GM12878 (cell line): Measurements from ENCODE around the gene L1CAM. TPM values are rescaled to one million over a fixed set of nuclear protein-coding genes. Genes with fewer than 3 reads are reported as not detected.

Source experiments
- BHLHE40 ChIP-seq, 2 experiments: fragments of 450-650 bp in 1 of 2; IDR thresholded peaks; 2 replicates each; pipeline ENCODE4 v1.6.1; 2011 to 2017; ENCODE audit warnings: low read depth in 2 of 2, borderline replicate concordance in 1 of 2, improper control_type of control experiment in 1 of 2, low read length in 1 of 2, mild to moderate bottlenecking in 1 of 2
- EGR1 ChIP-seq, 2 experiments: IDR thresholded peaks; 1 replicate in 1 of 2; 2 replicates in 1 of 2; pipeline ENCODE4 v1.6.1; 2011 to 2012; ENCODE audit warnings: low read depth in 2 of 2, low read length in 2 of 2, borderline replicate concordance in 1 of 2, mild to moderate bottlenecking in 1 of 2, moderate library complexity in 1 of 2
- GABPA ChIP-seq: IDR thresholded peaks from 2 replicates; pipeline ENCODE4 v1.6.1; 2014; ENCODE audit warnings: antibody characterized with exemption, low read depth, mild to moderate bottlenecking, inconsistent platforms
- IKZF1 ChIP-seq: fragments of 450-650 bp; conservative IDR thresholded peaks from 2 replicates; pipeline ENCODE4 v1.6.1; 2017; ENCODE audit warnings: antibody characterized with exemption, mild to moderate bottlenecking
- POU2F2 ChIP-seq: IDR thresholded peaks from 3 replicates; pipeline ENCODE4 v1.6.1; 2011; ENCODE audit warnings: low read depth, mild to moderate bottlenecking, low read length, borderline replicate concordance
- SMC3 ChIP-seq: IDR thresholded peaks from 2 replicates; pipeline ENCODE4 v1.6.1; 2011; ENCODE audit warnings: low read length, improper control_type of control experiment, borderline replicate concordance
- TAF1 ChIP-seq: IDR thresholded peaks from 2 replicates; pipeline ENCODE4 v1.6.1; 2011; ENCODE audit warnings: mild to moderate bottlenecking, low read depth, low read length, borderline replicate concordance
- TCF3 ChIP-seq: IDR thresholded peaks from 2 replicates; pipeline ENCODE4 v1.6.1; 2012; ENCODE audit warnings: low read depth, mild to moderate bottlenecking, low read length, borderline replicate concordance; ENCODE audit not compliant: insufficient read depth
- polyA plus RNA-seq, 11 experiments: library from polyadenylated mRNA; depleted of rRNA in 4 of 11; unstranded in 6 of 11; stranded (reverse) in 5 of 11; fragments of >200 nt; fragmentation: Nextera tagmentation in 4 of 11; fragmentation: Illumina TruSeq in 1 of 11; extraction: Ambion mirVana in 4 of 11; extraction: Trizol in 1 of 11; gene quantifications; 1 replicate in 1 of 11; 2 replicates in 10 of 11; pipeline versions ENCODE4 v1.2.1 to v1.2.3, GENCODE V29; 2011 to 2016; ENCODE audit warnings: inconsistent platforms in 2 of 11, missing spikeins in 2 of 11, low read depth in 1 of 11
- total RNA-seq, 4 experiments: library from RNA; depleted of rRNA in 3 of 4; stranded (reverse); fragments of >200 nt in 3 of 4; fragmentation: Illumina TruSeq in 1 of 4; extraction: Trizol in 1 of 4; gene quantifications; 2 replicates each; pipeline versions ENCODE4 v1.2.1 to v1.2.3, GENCODE V29; 2013 to 2021
- TF ChIP-seq, protein P1 (sequence below): fragments of 450-650 bp; IDR thresholded peaks from 2 replicates; pipeline ENCODE4 v1.6.1; 2016; ENCODE audit warnings: mild to moderate bottlenecking, moderate library complexity, borderline replicate concordance
- TF ChIP-seq, protein P2 (sequence below): fragments of 450-650 bp; IDR thresholded peaks from 2 replicates; pipeline ENCODE4 v1.6.1; 2016; ENCODE audit warnings: mild to moderate bottlenecking
- TF ChIP-seq, protein P3 (sequence below): IDR thresholded peaks from 2 replicates; pipeline ENCODE4 v1.6.1; 2011; ENCODE audit warnings: borderline replicate concordance, low read depth, mild to moderate bottlenecking, moderate library complexity, mixed read lengths, low read length; ENCODE audit not compliant: insufficient read depth; ENCODE audit errors: extremely low read length
- TF ChIP-seq, protein P4 (sequence below), 3 experiments: IDR thresholded peaks in 2 of 3; conservative IDR thresholded peaks in 1 of 3; 2 replicates each; pipeline ENCODE4 v1.5.1; 2011; ENCODE audit warnings: low read depth in 3 of 3, low read length in 3 of 3, mild to moderate bottlenecking in 3 of 3, control low read depth in 2 of 3, moderate library complexity in 2 of 3, inconsistent platforms in 1 of 3, mixed read lengths in 1 of 3; ENCODE audit not compliant: control insufficient read depth in 2 of 3, insufficient read depth in 1 of 3; ENCODE audit errors: extremely low read depth in 1 of 3
- TF ChIP-seq, protein P5 (sequence below): fragments of 450-650 bp; IDR thresholded peaks from 2 replicates; pipeline ENCODE4 v1.6.1; 2016; ENCODE audit warnings: mild to moderate bottlenecking
- TF ChIP-seq, protein P6 (sequence below): fragments of 450-650 bp; conservative IDR thresholded peaks from 2 replicates; pipeline ENCODE4 v1.6.1; 2017; ENCODE audit warnings: mild to moderate bottlenecking, moderate library complexity

L1CAM gene
- total and polyA plus RNA-seq, 10 of the 15 experiments (the other 5 are each of a cell fraction or from before 2014, with no cell fraction given): 0.01 to 0.64 (median 0.09) TPM; not detected in 5

DNA sequence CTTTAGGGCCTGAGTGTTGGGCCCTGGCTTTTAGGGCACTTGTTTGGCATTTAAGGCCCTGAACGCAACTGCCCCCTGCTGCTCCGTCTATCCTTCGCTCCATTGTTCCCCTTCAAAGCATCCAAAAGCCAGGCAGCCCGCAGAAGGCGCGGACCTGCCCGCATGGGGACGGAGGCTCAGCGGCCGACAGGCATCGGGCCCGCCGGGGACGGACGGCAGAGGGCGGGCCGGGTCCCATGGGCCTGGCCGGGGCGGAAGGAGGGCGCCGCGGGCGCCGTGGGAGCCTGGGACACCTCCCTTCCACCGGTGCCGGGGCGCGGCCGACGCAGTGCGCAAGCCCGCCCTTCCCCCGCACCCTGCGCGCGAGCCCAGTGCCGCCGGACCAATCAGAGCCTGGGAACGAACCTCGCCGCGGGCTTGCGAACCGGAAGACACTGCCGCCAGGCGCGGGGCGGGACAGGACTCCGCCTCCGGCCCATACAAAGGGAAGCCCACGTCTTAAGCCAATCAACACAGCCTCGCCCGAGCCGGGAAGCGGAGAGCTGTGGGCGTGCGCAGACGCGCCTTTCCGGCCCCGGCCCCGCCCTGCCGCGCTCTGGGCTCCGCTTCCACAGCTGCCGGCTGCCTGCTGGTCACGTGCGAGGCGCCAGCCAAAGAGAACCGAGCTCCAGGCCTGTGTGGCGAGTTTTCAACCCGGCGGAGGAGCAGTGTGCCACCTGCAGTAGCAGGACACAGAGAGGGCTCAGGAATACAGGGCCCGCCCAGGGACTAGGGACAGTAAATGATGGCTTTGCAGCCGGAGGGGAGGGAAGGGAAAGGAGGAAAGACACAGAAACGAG, 42.2 kb upstream of the L1CAM start (continued):
- TF ChIP-seq, protein P1, sequence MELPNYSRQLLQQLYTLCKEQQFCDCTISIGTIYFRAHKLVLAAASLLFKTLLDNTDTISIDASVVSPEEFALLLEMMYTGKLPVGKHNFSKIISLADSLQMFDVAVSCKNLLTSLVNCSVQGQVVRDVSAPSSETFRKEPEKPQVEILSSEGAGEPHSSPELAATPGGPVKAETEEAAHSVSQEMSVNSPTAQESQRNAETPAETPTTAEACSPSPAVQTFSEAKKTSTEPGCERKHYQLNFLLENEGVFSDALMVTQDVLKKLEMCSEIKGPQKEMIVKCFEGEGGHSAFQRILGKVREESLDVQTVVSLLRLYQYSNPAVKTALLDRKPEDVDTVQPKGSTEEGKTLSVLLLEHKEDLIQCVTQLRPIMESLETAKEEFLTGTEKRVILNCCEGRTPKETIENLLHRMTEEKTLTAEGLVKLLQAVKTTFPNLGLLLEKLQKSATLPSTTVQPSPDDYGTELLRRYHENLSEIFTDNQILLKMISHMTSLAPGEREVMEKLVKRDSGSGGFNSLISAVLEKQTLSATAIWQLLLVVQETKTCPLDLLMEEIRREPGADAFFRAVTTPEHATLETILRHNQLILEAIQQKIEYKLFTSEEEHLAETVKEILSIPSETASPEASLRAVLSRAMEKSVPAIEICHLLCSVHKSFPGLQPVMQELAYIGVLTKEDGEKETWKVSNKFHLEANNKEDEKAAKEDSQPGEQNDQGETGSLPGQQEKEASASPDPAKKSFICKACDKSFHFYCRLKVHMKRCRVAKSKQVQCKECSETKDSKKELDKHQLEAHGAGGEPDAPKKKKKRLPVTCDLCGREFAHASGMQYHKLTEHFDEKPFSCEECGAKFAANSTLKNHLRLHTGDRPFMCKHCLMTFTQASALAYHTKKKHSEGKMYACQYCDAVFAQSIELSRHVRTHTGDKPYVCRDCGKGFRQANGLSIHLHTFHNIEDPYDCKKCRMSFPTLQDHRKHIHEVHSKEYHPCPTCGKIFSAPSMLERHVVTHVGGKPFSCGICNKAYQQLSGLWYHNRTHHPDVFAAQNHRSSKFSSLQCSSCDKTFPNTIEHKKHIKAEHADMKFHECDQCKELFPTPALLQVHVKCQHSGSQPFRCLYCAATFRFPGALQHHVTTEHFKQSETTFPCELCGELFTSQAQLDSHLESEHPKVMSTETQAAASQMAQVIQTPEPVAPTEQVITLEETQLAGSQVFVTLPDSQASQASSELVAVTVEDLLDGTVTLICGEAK: peak; percentile 49; the same call in 1 of the 2 replicates
- TF ChIP-seq, protein P2, sequence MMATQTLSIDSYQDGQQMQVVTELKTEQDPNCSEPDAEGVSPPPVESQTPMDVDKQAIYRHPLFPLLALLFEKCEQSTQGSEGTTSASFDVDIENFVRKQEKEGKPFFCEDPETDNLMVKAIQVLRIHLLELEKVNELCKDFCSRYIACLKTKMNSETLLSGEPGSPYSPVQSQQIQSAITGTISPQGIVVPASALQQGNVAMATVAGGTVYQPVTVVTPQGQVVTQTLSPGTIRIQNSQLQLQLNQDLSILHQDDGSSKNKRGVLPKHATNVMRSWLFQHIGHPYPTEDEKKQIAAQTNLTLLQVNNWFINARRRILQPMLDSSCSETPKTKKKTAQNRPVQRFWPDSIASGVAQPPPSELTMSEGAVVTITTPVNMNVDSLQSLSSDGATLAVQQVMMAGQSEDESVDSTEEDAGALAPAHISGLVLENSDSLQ: peak; percentile 61; the same call in 1 of the 2 replicates
- TF ChIP-seq, protein P3, sequence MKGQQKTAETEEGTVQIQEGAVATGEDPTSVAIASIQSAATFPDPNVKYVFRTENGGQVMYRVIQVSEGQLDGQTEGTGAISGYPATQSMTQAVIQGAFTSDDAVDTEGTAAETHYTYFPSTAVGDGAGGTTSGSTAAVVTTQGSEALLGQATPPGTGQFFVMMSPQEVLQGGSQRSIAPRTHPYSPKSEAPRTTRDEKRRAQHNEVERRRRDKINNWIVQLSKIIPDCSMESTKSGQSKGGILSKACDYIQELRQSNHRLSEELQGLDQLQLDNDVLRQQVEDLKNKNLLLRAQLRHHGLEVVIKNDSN: peak; percentile 90
- TF ChIP-seq TCF3 (peak; percentile 56; the same call in 1 of the 2 replicates), SMC3 (no peak), GABPA (peak; percentile 59), BHLHE40 (IDR thresholded peaks at IDR 0.05; ENCODE audit: borderline replicate concordance in 1 of 2, low read depth in 2 of 2, low read length in 1 of 2) (peak; percentile 84 to 94), EGR1 (IDR thresholded peaks at IDR 0.05; ENCODE audit: borderline replicate concordance in 1 of 2, low read depth in 2 of 2, low read length in 2 of 2) (peak in 1 of 2 experiments; percentile 30; a peak in 1 of 3 replicates), TAF1 (peak; percentile 61; the same call in 1 of the 2 replicates), IKZF1 (peak; percentile 78), POU2F2 (0 out of 3 replicates have a peak, but pooled peaks have one; percentile 51)
- TF ChIP-seq, protein P4, sequence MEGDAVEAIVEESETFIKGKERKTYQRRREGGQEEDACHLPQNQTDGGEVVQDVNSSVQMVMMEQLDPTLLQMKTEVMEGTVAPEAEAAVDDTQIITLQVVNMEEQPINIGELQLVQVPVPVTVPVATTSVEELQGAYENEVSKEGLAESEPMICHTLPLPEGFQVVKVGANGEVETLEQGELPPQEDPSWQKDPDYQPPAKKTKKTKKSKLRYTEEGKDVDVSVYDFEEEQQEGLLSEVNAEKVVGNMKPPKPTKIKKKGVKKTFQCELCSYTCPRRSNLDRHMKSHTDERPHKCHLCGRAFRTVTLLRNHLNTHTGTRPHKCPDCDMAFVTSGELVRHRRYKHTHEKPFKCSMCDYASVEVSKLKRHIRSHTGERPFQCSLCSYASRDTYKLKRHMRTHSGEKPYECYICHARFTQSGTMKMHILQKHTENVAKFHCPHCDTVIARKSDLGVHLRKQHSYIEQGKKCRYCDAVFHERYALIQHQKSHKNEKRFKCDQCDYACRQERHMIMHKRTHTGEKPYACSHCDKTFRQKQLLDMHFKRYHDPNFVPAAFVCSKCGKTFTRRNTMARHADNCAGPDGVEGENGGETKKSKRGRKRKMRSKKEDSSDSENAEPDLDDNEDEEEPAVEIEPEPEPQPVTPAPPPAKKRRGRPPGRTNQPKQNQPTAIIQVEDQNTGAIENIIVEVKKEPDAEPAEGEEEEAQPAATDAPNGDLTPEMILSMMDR (IDR thresholded peaks at IDR 0.05 in 2 of 3, conservative IDR thresholded peaks at IDR 0.05 in 1 of 3; ENCODE audit: control insufficient read depth in 2 of 3, extremely low read depth in 1 of 3, insufficient read depth in 1 of 3, low read depth in 3 of 3, low read length in 3 of 3): 0 out of 6 replicates have a peak, but pooled peaks of 2 of the 3 experiments have one; percentile 3 to 7
- TF ChIP-seq, protein P5, sequence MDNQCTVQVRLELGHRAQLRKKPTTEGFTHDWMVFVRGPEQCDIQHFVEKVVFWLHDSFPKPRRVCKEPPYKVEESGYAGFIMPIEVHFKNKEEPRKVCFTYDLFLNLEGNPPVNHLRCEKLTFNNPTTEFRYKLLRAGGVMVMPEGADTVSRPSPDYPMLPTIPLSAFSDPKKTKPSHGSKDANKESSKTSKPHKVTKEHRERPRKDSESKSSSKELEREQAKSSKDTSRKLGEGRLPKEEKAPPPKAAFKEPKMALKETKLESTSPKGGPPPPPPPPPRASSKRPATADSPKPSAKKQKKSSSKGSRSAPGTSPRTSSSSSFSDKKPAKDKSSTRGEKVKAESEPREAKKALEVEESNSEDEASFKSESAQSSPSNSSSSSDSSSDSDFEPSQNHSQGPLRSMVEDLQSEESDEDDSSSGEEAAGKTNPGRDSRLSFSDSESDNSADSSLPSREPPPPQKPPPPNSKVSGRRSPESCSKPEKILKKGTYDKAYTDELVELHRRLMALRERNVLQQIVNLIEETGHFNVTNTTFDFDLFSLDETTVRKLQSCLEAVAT: 0 out of 2 replicates have a peak, but pooled peaks have one; percentile 29
- TF ChIP-seq, protein P6, sequence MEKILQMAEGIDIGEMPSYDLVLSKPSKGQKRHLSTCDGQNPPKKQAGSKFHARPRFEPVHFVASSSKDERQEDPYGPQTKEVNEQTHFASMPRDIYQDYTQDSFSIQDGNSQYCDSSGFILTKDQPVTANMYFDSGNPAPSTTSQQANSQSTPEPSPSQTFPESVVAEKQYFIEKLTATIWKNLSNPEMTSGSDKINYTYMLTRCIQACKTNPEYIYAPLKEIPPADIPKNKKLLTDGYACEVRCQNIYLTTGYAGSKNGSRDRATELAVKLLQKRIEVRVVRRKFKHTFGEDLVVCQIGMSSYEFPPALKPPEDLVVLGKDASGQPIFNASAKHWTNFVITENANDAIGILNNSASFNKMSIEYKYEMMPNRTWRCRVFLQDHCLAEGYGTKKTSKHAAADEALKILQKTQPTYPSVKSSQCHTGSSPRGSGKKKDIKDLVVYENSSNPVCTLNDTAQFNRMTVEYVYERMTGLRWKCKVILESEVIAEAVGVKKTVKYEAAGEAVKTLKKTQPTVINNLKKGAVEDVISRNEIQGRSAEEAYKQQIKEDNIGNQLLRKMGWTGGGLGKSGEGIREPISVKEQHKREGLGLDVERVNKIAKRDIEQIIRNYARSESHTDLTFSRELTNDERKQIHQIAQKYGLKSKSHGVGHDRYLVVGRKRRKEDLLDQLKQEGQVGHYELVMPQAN: peak; percentile 49; the same call in 1 of the 2 replicates
